ENCODE measurements around the gene HAVCR2. TPM values are rescaled to one million over a fixed set of nuclear protein-coding genes. Genes with fewer than 3 reads are reported as not detected.

Gene HAVCR2
- total and polyA plus RNA-seq, 9 of the 15 experiments (the other 6 are each of a cell fraction or from before 2014, with no cell fraction given), result 0.04 to 0.11 (median 0.06) TPM; not detected in 5

DNA sequence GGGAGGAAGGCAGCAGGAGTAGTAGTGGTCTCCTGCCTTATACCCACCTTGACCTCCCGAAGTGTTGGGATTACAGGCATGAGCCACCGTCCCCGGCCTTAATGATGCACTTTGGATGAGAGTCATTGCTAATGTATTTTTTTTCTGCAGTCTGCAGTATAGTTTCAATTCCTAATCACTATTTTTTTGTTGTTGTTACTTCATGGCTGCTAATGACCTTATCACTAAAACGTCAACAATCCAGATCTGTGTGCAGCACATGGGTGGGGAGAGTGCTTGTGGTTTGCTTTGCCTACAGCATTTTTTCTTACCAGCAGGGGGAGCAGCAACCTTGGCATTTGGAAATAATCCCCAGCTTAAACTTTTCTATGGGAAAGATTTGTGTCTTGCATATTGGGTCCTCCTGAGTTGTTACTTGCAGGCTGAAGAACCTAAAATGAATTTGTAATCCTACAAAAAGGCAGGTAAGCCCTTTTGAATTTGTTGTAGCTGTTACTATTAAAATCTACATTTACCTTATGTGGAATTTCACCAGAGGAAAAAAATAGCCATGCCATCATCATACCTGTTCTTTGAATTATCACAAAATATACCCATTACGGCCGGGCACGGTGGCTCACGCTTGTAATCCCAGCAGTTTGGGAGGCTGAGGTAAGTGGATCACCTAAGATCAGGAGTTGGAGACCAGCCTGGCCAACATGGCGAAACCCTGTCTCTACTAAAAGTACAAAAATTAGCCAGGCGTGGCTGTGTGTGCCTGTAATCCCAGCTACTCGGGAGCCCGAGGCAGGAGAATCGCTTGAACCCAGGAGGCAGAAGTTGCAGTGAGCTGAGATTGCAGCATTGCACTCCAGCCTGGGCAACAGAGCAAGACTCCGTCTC, 40.1 kb upstream of the HAVCR2 start (continued):
- TF ChIP-seq, protein P1, sequence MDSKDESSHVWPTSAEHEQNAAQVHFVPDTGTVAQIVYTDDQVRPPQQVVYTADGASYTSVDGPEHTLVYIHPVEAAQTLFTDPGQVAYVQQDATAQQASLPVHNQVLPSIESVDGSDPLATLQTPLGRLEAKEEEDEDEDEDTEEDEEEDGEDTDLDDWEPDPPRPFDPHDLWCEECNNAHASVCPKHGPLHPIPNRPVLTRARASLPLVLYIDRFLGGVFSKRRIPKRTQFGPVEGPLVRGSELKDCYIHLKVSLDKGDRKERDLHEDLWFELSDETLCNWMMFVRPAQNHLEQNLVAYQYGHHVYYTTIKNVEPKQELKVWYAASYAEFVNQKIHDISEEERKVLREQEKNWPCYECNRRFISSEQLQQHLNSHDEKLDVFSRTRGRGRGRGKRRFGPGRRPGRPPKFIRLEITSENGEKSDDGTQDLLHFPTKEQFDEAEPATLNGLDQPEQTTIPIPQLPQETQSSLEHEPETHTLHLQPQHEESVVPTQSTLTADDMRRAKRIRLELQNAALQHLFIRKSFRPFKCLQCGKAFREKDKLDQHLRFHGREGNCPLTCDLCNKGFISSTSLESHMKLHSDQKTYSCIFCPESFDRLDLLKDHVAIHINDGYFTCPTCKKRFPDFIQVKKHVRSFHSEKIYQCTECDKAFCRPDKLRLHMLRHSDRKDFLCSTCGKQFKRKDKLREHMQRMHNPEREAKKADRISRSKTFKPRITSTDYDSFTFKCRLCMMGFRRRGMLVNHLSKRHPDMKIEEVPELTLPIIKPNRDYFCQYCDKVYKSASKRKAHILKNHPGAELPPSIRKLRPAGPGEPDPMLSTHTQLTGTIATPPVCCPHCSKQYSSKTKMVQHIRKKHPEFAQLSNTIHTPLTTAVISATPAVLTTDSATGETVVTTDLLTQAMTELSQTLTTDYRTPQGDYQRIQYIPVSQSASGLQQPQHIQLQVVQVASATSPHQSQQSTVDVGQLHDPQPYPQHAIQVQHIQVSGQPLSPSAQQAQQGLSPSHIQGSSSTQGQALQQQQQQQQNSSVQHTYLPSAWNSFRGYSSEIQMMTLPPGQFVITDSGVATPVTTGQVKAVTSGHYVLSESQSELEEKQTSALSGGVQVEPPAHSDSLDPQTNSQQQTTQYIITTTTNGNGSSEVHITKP (IDR thresholded peaks at IDR 0.05; ENCODE audit: partially characterized antibody), result no peak
- TF ChIP-seq ETV6 (IDR thresholded peaks at IDR 0.05; ENCODE audit: borderline replicate concordance in 1 of 2, low read depth in 2 of 2, low read length in 1 of 2) (no peak), ETV6 (CRISPR knock-in tag; IDR thresholded peaks at IDR 0.05; ENCODE audit: borderline replicate concordance) (no peak), NELFE (IDR thresholded peaks at IDR 0.05; ENCODE audit: insufficient read depth, insufficient read length) (no peak), ZNF41 (CRISPR knock-in tag; conservative IDR thresholded peaks at IDR 0.05) (no peak), HLTF (IDR thresholded peaks at IDR 0.05) (no peak), ZC3H4 (CRISPR knock-in tag; IDR thresholded peaks at IDR 0.05; ENCODE audit: borderline replicate concordance) (no peak), KDM4B (IDR thresholded peaks at IDR 0.05; ENCODE audit: borderline replicate concordance in 2 of 2, low read depth in 1 of 2) (no peak), NFIC (IDR thresholded peaks at IDR 0.05) (no peak), CREB1 (IDR thresholded peaks at IDR 0.05) (peak; percentile 27; the same call in 1 of the 2 replicates), CREB1 (CRISPR knock-in tag; IDR thresholded peaks at IDR 0.05) (no peak), CSDE1 (IDR thresholded peaks at IDR 0.05) (no peak), HNRNPH1 (optimal IDR thresholded peaks at IDR 0.05; ENCODE audit: low read depth, low read length) (no peak), TEAD1 (CRISPR knock-in tag; IDR thresholded peaks at IDR 0.05) (no peak)
- TF ChIP-seq, protein P2, sequence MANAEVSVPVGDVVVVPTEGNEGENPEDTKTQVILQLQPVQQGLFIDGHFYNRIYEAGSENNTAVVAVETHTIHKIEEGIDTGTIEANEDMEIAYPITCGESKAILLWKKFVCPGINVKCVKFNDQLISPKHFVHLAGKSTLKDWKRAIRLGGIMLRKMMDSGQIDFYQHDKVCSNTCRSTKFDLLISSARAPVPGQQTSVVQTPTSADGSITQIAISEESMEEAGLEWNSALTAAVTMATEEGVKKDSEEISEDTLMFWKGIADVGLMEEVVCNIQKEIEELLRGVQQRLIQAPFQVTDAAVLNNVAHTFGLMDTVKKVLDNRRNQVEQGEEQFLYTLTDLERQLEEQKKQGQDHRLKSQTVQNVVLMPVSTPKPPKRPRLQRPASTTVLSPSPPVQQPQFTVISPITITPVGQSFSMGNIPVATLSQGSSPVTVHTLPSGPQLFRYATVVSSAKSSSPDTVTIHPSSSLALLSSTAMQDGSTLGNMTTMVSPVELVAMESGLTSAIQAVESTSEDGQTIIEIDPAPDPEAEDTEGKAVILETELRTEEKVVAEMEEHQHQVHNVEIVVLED (CRISPR knock-in tag; IDR thresholded peaks at IDR 0.05), result no peak
- TF ChIP-seq, protein P3, sequence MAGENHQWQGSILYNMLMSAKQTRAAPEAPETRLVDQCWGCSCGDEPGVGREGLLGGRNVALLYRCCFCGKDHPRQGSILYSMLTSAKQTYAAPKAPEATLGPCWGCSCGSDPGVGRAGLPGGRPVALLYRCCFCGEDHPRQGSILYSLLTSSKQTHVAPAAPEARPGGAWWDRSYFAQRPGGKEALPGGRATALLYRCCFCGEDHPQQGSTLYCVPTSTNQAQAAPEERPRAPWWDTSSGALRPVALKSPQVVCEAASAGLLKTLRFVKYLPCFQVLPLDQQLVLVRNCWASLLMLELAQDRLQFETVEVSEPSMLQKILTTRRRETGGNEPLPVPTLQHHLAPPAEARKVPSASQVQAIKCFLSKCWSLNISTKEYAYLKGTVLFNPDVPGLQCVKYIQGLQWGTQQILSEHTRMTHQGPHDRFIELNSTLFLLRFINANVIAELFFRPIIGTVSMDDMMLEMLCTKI (IDR thresholded peaks at IDR 0.05; ENCODE audit: partially characterized antibody), result no peak
- TF ChIP-seq, protein P4, sequence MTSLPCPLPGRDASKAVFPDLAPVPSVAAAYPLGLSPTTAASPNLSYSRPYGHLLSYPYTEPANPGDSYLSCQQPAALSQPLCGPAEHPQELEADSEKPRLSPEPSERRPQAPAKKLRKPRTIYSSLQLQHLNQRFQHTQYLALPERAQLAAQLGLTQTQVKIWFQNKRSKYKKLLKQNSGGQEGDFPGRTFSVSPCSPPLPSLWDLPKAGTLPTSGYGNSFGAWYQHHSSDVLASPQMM (CRISPR knock-in tag; IDR thresholded peaks at IDR 0.05), result no peak
- TF ChIP-seq, protein P5, sequence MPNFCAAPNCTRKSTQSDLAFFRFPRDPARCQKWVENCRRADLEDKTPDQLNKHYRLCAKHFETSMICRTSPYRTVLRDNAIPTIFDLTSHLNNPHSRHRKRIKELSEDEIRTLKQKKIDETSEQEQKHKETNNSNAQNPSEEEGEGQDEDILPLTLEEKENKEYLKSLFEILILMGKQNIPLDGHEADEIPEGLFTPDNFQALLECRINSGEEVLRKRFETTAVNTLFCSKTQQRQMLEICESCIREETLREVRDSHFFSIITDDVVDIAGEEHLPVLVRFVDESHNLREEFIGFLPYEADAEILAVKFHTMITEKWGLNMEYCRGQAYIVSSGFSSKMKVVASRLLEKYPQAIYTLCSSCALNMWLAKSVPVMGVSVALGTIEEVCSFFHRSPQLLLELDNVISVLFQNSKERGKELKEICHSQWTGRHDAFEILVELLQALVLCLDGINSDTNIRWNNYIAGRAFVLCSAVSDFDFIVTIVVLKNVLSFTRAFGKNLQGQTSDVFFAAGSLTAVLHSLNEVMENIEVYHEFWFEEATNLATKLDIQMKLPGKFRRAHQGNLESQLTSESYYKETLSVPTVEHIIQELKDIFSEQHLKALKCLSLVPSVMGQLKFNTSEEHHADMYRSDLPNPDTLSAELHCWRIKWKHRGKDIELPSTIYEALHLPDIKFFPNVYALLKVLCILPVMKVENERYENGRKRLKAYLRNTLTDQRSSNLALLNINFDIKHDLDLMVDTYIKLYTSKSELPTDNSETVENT (CRISPR knock-in tag; IDR thresholded peaks at IDR 0.05), result no peak

Data from K562 (cell line).